OCI-LY3 (cell line): ENCODE results near the gene B9D2.

Source experiments
- H2AFZ ChIP-seq: fragments of 200-600, 300-600 bp; shearing (Covaris generic); 2 replicates; pipeline ENCODE4 v1.6.0; 2014; ENCODE audit warnings: antibody characterized with exemption, low read depth, low read length
- H3K27ac ChIP-seq: fragments of 200-600, 300-600 bp; sonication (generic); 2 replicates; pipeline ENCODE4 v1.5.1; 2014; ENCODE audit warnings: mild to moderate bottlenecking, low read length, moderate library complexity, mixed read lengths
- H3K27me3 ChIP-seq: fragments of 200-600, 300-600 bp; sonication (generic); 2 replicates; pipeline ENCODE4 v1.6.1; 2014; ENCODE audit warnings: low read depth, low read length, mixed read lengths
- H3K36me3 ChIP-seq: fragments of 200-600, 300-600 bp; sonication (generic); replicated peaks from 2 replicates; pipeline ENCODE3; 2014; ENCODE audit warnings: low read depth, low read length, mixed read lengths
- H3K4me1 ChIP-seq: fragments of 300-600, 200-600 bp; sonication (generic); 2 replicates; pipeline ENCODE4 v1.6.1; 2014; ENCODE audit warnings: low read length, mixed read lengths
- H3K4me2 ChIP-seq: fragments of 200-600, 300-600 bp; sonication (generic); 2 replicates; pipeline ENCODE4 v1.6.1; 2014; ENCODE audit warnings: low read length, mixed read lengths
- H3K4me3 ChIP-seq: fragments of 300-600, 200-600 bp; sonication (generic); 2 replicates; pipeline ENCODE4 v1.5.1; 2014; ENCODE audit warnings: antibody characterized with exemption, mild to moderate bottlenecking, low read length, moderate library complexity
- H3K79me2 ChIP-seq: fragments of 300-600, 200-600 bp; shearing (Covaris generic); 2 replicates; pipeline ENCODE4 v1.6.1; 2014; ENCODE audit warnings: mild to moderate bottlenecking, low read length, mixed read lengths
- H3K9ac ChIP-seq: fragments of 300-600, 200-600 bp; shearing (Covaris generic); 2 replicates; pipeline ENCODE4 v1.6.0; 2014; ENCODE audit warnings: mild to moderate bottlenecking, low read length, moderate library complexity
- H3K9me3 ChIP-seq: fragments of 200-600, 300-600 bp; shearing (Covaris generic); 2 replicates; pipeline ENCODE4 v1.6.1; 2014; ENCODE audit warnings: low read length, mixed read lengths; ENCODE audit not compliant: insufficient read depth
- H4K20me1 ChIP-seq: fragments of 200-600, 300-600 bp; sonication (generic); 2 replicates; pipeline ENCODE4 v1.6.1; 2016; ENCODE audit warnings: low read length, mixed read lengths; ENCODE audit not compliant: insufficient read depth
- EZH2phosphoT487 ChIP-seq: fragments of 200-600 bp; shearing (Covaris generic); IDR thresholded peaks from 2 replicates; pipeline ENCODE4 v1.6.1; 2018; ENCODE audit warnings: antibody characterized with exemption, mixed run types, low read depth
- TF ChIP-seq, protein P1 (sequence below): fragments of 200-600, 300-600 bp; sonication (generic); IDR thresholded peaks from 2 replicates; pipeline ENCODE4 v1.5.1; 2014; ENCODE audit warnings: antibody characterized with exemption, low read length, low read depth

Gene B9D2

DNA sequence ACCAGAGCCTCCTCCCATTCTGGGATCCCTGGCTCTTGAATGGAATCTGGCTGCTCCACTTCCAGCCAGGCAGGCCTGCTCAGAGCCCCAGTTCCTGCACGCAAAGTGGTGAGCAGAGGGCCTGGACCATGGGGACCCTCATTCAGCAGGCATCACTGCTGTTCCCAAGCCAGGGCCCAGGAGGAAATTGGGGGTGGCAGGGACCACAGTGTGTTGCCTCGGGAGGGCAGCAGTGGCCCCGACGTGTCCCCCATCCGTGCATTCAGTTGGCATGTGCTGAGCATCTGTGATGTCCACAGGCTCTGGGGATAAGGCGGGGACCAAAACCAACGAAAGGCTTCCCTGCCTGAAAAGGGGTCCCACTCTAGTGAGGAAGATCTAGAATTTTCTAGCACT lies 42.7 kb downstream of the B9D2 start:
- Histone ChIP-seq H3K27me3 (no peaks in the 10 kb centered on the region), H4K20me1 (peaks cover 31% of the 10 kb centered on the region; the same call in 1 of the 2 replicates), H3K4me2 (no peak overlapping the region), H3K36me3 (peaks cover 64% of the 10 kb centered on the region), H2AFZ (no peak overlapping the region), H3K4me1 (no peaks in the 10 kb centered on the region), H3K79me2 (peaks cover 5% of the 10 kb centered on the region), H3K9ac (no peak overlapping the region), H3K4me3 (no peak overlapping the region), H3K9me3 (no peaks in the 10 kb centered on the region), H3K27ac (no peak overlapping the region)
- TF ChIP-seq, protein P1, sequence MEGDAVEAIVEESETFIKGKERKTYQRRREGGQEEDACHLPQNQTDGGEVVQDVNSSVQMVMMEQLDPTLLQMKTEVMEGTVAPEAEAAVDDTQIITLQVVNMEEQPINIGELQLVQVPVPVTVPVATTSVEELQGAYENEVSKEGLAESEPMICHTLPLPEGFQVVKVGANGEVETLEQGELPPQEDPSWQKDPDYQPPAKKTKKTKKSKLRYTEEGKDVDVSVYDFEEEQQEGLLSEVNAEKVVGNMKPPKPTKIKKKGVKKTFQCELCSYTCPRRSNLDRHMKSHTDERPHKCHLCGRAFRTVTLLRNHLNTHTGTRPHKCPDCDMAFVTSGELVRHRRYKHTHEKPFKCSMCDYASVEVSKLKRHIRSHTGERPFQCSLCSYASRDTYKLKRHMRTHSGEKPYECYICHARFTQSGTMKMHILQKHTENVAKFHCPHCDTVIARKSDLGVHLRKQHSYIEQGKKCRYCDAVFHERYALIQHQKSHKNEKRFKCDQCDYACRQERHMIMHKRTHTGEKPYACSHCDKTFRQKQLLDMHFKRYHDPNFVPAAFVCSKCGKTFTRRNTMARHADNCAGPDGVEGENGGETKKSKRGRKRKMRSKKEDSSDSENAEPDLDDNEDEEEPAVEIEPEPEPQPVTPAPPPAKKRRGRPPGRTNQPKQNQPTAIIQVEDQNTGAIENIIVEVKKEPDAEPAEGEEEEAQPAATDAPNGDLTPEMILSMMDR = no peak
- no peak for TF ChIP-seq EZH2phosphoT487

DNA sequence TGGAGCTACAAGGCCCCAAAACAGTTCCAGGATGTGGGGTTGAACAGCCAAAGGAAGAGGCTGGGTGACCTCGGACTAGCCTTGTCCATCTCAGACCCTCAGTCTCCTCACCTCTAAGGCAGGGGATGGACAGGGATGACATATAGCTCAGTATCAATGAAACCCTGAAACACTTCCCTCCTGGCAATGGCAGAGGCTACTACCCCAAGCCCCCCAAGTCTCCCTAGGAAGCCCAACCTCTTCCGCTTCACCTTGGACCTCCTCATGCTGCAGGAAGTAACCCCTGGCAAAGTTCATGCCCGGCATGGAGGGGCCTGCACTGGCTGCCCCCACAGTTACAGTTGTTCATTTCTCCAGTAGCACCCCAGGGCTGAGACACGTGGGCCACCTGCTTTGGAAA lies 43.4 kb downstream of the B9D2 start:
- Histone ChIP-seq H3K27ac (no peak overlapping the region), H3K9ac (no peak overlapping the region), H3K79me2 (no peaks in the 10 kb centered on the region; the same call in 1 of the 2 replicates), H3K9me3 (no peaks in the 10 kb centered on the region), H3K4me2 (no peak overlapping the region), H3K27me3 (no peaks in the 10 kb centered on the region), H4K20me1 (peaks cover 26% of the 10 kb centered on the region; the same call in 1 of the 2 replicates), H3K36me3 (peaks cover 64% of the 10 kb centered on the region), H3K4me3 (no peak overlapping the region), H2AFZ (no peak overlapping the region), H3K4me1 (no peaks in the 10 kb centered on the region)
- TF ChIP-seq EZH2phosphoT487 = no peak
- TF ChIP-seq, protein P1 = no peak

DNA sequence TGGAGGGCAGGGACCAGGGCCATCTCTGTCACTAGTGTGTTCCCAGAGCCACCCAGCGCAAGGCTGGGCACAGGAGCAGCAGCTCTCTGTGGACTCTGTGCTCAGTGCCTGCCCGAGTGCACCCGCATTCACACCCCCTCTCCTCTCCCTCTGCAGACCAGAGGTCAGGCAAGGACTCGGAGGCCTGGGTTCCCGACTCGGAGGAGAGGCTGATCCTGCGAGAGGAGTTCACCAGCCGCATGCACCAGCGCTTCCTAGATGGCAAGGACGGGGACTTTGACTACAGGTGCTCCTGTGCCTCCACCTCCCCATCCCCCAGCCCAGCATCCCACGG lies 43.8 kb downstream of the B9D2 start:
- Histone ChIP-seq H3K79me2 (no peaks in the 10 kb centered on the region), H3K4me3 (no peak overlapping the region), H3K9me3 (no peaks in the 10 kb centered on the region), H2AFZ (no peak overlapping the region), H3K27me3 (no peaks in the 10 kb centered on the region), H3K36me3 (peaks cover 64% of the 10 kb centered on the region), H3K4me1 (no peaks in the 10 kb centered on the region), H3K9ac (no peak overlapping the region), H4K20me1 (peaks cover 24% of the 10 kb centered on the region; the same call in 1 of the 2 replicates), H3K27ac (no peak overlapping the region), H3K4me2 (no peak overlapping the region)
- no peak for TF ChIP-seq EZH2phosphoT487
- TF ChIP-seq, protein P1 = no peak

GRCh38 chr19:41319500-41320184 lies 44.3 kb downstream of the B9D2 start:
- H3K36me3 ChIP-seq = peaks cover 62% of the 10 kb centered on the region
- no peak overlapping the region for H3K4me2 ChIP-seq
- H4K20me1 ChIP-seq = peaks cover 19% of the 10 kb centered on the region; the same call in 1 of the 2 replicates
- no peaks in the 10 kb centered on the region for H3K9me3 ChIP-seq
- H3K27ac ChIP-seq = no peak overlapping the region
- no peaks in the 10 kb centered on the region for H3K27me3 ChIP-seq
- no peak overlapping the region for H3K4me3 ChIP-seq
- H3K79me2 ChIP-seq = peaks cover under 1% of the 10 kb centered on the region
- H3K9ac ChIP-seq = no peak overlapping the region
- no peak overlapping the region for H2AFZ ChIP-seq
- TF ChIP-seq EZH2phosphoT487 = no peak
- TF ChIP-seq, protein P1 = no peak
- H3K4me1 ChIP-seq = no peaks in the 10 kb centered on the region
